Measurements from ENCODE around the gene RSPH6A.

GRCh38 chr19:45805719-45806118, 9.4 kb downstream of the RSPH6A start:
- TF ChIP-seq CTCF (IDR thresholded peaks at IDR 0.05) (no peak), POLR2A (IDR thresholded peaks at IDR 0.05) (no peak)

All from lower leg skin (tissue), 3 donors.